DND-41 (cell line): ENCODE measurements around the gene PSMB10.

Source experiments
- ATAC-seq: fragments of 200-7000 bp; cut with Tn5 transposase; 3 replicates; pipeline ENCODE4 v1.9.1; 2021; ENCODE audit warnings: low read depth; ENCODE audit not compliant: insufficient read depth
- DNase-seq: peaks from one replicate; pipeline ENCODE4 v3.0.0-alpha.2; 2020
- H2AFZ ChIP-seq: 2 replicates; pipeline ENCODE4 v1.6.0; 2012; ENCODE audit warnings: low read depth, low read length
- H3K27ac ChIP-seq: 2 replicates; pipeline ENCODE4 v1.5.1; 2012; ENCODE audit warnings: low read length, inconsistent platforms
- H3K27me3 ChIP-seq: fragments of 200-600 bp; sonication (generic); 2 replicates; pipeline ENCODE4 v1.6.0; 2012; ENCODE audit warnings: low read length, mild to moderate bottlenecking, inconsistent platforms; ENCODE audit not compliant: insufficient read depth, poor library complexity
- H3K36me3 ChIP-seq: 2 replicates; pipeline ENCODE4 v1.5.1; 2012; ENCODE audit warnings: low read length, inconsistent platforms; ENCODE audit not compliant: insufficient read depth
- H3K4me1 ChIP-seq: 2 replicates; pipeline ENCODE4 v1.5.1; 2012; ENCODE audit warnings: mild to moderate bottlenecking, low read length; ENCODE audit not compliant: insufficient read depth
- H3K4me2 ChIP-seq: 2 replicates; pipeline ENCODE4 v1.6.0; 2012; ENCODE audit warnings: mild to moderate bottlenecking, moderate library complexity, low read length, inconsistent platforms; ENCODE audit not compliant: insufficient read depth
- H3K4me3 ChIP-seq, 2 experiments: fragments of 200-600 bp in 1 of 2; shearing (Covaris generic) in 1 of 2; 2 replicates each; pipeline ENCODE4 v1.5.1; 2012 to 2016; ENCODE audit warnings: inconsistent platforms in 2 of 2, low read length in 2 of 2, mild to moderate bottlenecking in 2 of 2, low read depth in 1 of 2, moderate library complexity in 1 of 2
- H3K79me2 ChIP-seq: 2 replicates; pipeline ENCODE4 v1.6.0; 2012; ENCODE audit warnings: low read length, inconsistent platforms; ENCODE audit not compliant: insufficient read depth
- H3K9ac ChIP-seq: 2 replicates; pipeline ENCODE4 v1.6.0; 2012; ENCODE audit warnings: low read depth, mild to moderate bottlenecking, inconsistent platforms, low read length, moderate library complexity
- H3K9me3 ChIP-seq: 2 replicates; pipeline ENCODE4 v1.5.1; 2012; ENCODE audit warnings: low read length, moderate library complexity, mild to moderate bottlenecking, inconsistent platforms; ENCODE audit not compliant: insufficient read depth, severe bottlenecking
- H4K20me1 ChIP-seq: 2 replicates; pipeline ENCODE4 v1.6.0; 2012; ENCODE audit warnings: low read length; ENCODE audit not compliant: insufficient read depth
- EZH2 ChIP-seq: IDR thresholded peaks from 3 replicates; pipeline ENCODE4 v1.6.1; 2012; ENCODE audit warnings: borderline replicate concordance, low read depth, mild to moderate bottlenecking, moderate library complexity, low read length, inconsistent platforms; ENCODE audit not compliant: severe bottlenecking
- TF ChIP-seq, protein P1 (sequence below): IDR thresholded peaks from 2 replicates; pipeline ENCODE4 v1.5.1; 2012; ENCODE audit warnings: borderline replicate concordance, low read length, moderate library complexity, mild to moderate bottlenecking; ENCODE audit not compliant: poor library complexity, severe bottlenecking; ENCODE audit errors: extremely low read depth

PSMB10 gene

DNA sequence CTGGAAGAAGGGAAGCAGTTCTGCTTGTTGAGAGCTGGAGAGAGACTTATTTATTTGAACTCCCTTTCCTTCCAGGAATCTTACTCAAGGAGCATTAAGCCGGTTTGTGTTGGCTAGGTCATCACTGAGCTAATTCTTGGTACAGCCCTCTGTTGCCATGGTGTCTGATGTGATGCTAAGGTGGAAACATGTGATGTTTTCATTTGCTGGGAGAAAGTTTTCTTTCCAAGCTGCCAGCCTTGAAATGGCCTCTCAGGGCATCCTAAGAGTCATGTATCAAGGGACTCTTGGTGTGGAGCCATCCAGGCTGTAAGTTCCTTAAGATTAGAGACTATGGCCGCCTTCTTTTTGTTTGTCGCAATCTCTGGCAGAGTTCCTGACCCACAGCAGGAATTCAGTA is 39.4 kb downstream of the PSMB10 start:
- H3K27ac ChIP-seq: no peak overlapping the region
- no peaks in the 10 kb centered on the region for H3K27me3 ChIP-seq
- H3K79me2 ChIP-seq: peaks cover 81% of the 10 kb centered on the region
- no peak overlapping the region for H3K4me3 ChIP-seq
- no peak overlapping the region for H3K9ac ChIP-seq
- no peak overlapping the region for H3K4me2 ChIP-seq
- DNase-seq: no peak
- TF ChIP-seq, protein P1, sequence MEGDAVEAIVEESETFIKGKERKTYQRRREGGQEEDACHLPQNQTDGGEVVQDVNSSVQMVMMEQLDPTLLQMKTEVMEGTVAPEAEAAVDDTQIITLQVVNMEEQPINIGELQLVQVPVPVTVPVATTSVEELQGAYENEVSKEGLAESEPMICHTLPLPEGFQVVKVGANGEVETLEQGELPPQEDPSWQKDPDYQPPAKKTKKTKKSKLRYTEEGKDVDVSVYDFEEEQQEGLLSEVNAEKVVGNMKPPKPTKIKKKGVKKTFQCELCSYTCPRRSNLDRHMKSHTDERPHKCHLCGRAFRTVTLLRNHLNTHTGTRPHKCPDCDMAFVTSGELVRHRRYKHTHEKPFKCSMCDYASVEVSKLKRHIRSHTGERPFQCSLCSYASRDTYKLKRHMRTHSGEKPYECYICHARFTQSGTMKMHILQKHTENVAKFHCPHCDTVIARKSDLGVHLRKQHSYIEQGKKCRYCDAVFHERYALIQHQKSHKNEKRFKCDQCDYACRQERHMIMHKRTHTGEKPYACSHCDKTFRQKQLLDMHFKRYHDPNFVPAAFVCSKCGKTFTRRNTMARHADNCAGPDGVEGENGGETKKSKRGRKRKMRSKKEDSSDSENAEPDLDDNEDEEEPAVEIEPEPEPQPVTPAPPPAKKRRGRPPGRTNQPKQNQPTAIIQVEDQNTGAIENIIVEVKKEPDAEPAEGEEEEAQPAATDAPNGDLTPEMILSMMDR: no peak
- TF ChIP-seq EZH2: no peak
- H3K9me3 ChIP-seq: no peaks in the 10 kb centered on the region
- no peak overlapping the region for H2AFZ ChIP-seq
- peaks cover 13% of the 10 kb centered on the region; the same call in 1 of the 2 replicates for H4K20me1 ChIP-seq
- no peak for ATAC-seq
- H3K4me1 ChIP-seq: peaks cover 28% of the 10 kb centered on the region
- H3K36me3 ChIP-seq: peaks cover 9% of the 10 kb centered on the region; the same call in 1 of the 2 replicates

DNA sequence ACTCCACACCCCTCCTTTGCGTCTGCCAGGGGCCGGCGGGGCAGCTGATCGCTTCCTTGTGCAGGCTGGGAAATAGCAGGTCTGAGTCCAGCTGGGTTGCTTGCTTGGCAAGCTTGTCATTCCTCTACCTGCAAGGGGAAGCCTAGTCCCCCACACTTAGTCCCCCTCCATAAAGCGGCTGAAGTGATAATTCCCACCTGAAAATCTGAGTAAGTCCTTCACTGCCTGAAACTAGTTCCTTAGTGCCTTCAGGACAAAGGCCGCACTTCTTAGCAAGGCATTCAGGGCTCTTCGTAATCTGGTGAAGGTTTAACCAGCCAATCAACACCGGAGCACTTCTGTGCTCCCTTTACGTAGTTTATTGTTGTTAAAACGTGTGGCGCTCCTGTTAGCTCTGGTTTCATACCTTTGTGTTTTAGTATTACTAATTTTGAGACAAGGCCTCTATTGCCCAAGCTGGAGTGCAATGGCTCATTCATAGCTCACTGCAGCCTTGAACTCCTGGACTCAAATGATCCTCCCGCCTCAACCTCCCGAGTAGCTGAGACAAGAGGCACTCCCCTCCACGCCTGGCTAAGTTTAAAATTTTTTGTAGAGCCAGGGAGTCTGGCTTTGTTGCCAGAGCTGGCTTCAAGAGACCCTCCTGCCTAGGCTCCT is 42.8 kb downstream of the PSMB10 start:
- Histone ChIP-seq H3K4me1 (peaks cover 32% of the 10 kb centered on the region), H3K79me2 (peaks cover 56% of the 10 kb centered on the region), H3K4me3 (peak overlapping the region; percentile 78 to 97), H3K9ac (peak overlapping the region; percentile 97), H3K27ac (peak overlapping the region; percentile 78), H3K4me2 (peak overlapping the region; percentile 88), H4K20me1 (peaks cover 4% of the 10 kb centered on the region; the same call in 1 of the 2 replicates), H3K27me3 (no peaks in the 10 kb centered on the region), H3K9me3 (no peaks in the 10 kb centered on the region), H3K36me3 (peaks cover 5% of the 10 kb centered on the region; the same call in 1 of the 2 replicates), H2AFZ (peak overlapping the region; percentile 95)
- TF ChIP-seq EZH2: no peak
- TF ChIP-seq, protein P1: no peak
- no peak for DNase-seq
- 0 out of 3 replicates have a peak, but pooled peaks have one; percentile 8 for ATAC-seq

DNA sequence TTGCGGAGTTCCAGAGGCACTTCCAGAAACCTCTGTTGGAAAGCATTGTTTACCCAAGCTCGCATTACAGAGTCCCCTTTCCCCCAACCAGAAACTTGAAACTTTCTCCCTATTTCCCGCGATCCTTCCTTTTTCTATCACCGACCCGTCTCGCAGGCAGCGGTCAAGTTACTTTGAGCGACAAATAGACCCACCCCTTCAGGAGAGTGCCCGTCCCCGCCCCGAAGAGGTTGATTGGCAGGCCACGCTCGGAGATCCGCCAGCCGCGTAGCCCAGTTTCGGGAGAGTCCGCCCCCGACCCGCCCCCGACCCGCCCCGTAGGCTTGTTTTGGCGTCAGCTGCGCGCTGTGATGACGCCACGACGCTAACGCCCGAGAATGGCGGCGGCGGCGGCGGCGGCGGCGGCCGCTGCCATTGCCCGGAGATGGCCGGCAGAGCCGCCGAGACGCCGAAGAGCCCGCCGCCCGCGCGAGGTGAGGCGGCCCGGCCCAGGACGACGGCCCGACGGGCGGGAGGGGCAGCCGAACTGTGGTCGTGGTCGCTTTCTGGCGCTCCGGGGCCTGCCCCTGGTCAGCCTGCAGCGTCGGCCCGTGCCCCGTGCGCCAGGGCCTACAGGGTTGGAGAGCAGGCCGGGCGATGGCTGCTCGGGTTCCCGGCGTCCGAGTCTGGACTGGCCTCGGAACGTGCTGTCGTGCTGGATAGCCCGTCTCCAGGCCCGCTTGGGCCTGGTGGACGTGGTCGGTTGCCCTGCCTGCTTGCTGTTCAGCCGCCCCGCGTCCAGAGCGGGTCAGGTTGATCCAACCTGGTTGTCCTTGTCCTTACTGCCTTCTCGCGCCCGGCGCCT is 43.5 kb downstream of the PSMB10 start, which contains the start of gene PSKH1:
TSS of gene PSKH1 (plus strand) at position 356 of the 844 bp plus-strand sequence. CDS start 15,496 bp downstream, outside the sequence.
- ATAC-seq (peak; percentile 98), DNase-seq (peak; percentile 95)
- H2AFZ ChIP-seq: peak within 1 kb of the TSS; percentile 95
- H3K9me3 ChIP-seq: no peaks in the 10 kb centered on the region
- peaks cover 3% of the 10 kb centered on the region; the same call in 1 of the 2 replicates for H4K20me1 ChIP-seq
- H3K27me3 ChIP-seq: no peaks in the 10 kb centered on the region
- peak within 1 kb of the TSS; percentile 78 to 97 for H3K4me3 ChIP-seq
- peaks cover 32% of the 10 kb centered on the region for H3K4me1 ChIP-seq
- H3K27ac ChIP-seq: peak within 1 kb of the TSS; percentile 78
- peaks cover 5% of the 10 kb centered on the region; the same call in 1 of the 2 replicates for H3K36me3 ChIP-seq
- H3K79me2 ChIP-seq: peaks cover 50% of the 10 kb centered on the region
- TF ChIP-seq, protein P1: no peak
- TF ChIP-seq EZH2: no peak
- H3K9ac ChIP-seq: peak within 1 kb of the TSS; percentile 97
- H3K4me2 ChIP-seq: peak within 1 kb of the TSS; percentile 94
